Measurements from ENCODE around the gene RAB9A.

GRCh38 chrX:13750812-13751211 is 61.9 kb downstream of the RAB9A start:
- TF ChIP-seq CTCF (conservative IDR thresholded peaks at IDR 0.05; ENCODE audit: low read length): no peak
- no peak for TF ChIP-seq EZH2phosphoT487 (IDR thresholded peaks at IDR 0.05; ENCODE audit: borderline replicate concordance, low read depth, low read length)

Measured in OCI-LY7 (cell line).